ENCODE measurements around the gene SEC22A.

DNA sequence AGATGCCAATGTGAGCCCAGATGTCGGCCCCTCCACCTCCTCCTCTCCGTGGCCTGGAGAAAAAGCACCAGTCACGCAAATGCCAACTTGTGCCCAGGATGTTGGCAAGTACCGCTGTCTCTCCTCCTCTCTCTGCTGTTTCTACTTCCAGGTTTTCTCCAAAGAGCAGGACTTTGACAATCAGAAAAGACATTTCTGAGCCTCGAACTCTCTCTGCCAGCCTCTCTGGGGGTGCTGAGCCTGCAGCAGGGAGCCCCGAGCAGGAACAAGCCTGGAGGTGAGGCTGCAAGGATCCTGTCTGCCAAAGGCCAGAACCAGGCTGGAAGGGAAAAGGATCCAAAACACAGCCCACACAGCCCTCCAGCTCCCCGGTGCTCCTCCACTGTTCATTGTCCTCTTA lies 89.7 kb downstream of the SEC22A start:
- TF ChIP-seq POLR2A (IDR thresholded peaks at IDR 0.05; ENCODE audit: low read depth, low read length) (no peak), POLR2AphosphoS5 (IDR thresholded peaks at IDR 0.05; ENCODE audit: low read depth, low read length) (no peak), TAF1 (IDR thresholded peaks at IDR 0.05; ENCODE audit: borderline replicate concordance, low read depth, low read length) (no peak)

Measured in GM12892 (cell line).